ENCODE results near the gene EIF4G2. TPM values are rescaled to one million over a fixed set of nuclear protein-coding genes. Genes with fewer than 3 reads are reported as not detected.
A peak's percentile ranks its signal among the peaks of the same experiment; 100 is the strongest.

Gene EIF4G2
- total RNA-seq, 1 donor from 2014 or later = 1,052 TPM

DNA sequence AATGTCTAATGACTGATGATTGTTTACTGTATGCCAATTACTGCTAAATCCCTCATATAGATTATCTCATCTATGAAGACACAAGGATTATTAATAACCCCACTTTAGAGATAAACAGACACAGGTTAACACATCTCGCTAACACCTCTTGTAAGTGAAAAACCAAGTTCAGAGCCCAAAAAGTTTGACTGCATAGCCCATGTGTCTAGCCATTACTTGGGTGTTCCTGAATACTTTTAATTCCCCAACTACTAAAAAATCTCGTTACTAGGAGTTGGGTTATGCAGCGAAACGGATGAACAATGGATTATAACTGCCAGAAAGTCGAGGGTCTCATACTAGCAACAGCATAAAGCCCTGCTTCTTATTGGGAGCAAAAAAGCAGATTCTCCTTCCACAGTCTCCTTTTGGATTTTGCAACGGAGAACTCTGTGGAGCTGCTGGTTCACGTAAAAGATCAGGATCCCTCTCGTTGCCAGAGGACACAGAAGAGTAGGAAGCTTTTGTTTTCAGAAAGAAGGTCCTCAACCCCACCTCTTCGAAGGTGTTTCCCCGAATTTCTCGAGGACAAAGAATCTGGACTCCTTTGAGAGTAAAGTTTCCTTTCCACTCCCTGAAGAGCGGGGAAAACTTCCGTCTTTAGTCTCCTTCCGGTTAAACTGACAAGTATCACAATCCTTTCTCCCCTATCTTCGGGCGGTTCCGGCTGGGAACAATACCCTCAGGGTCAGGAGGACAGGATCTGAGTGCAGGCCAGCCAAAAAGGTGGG, 48.1 kb upstream of the EIF4G2 start:
- Mint-ChIP-seq H3K27ac (peak overlapping the region; percentile 99), H3K4me1 (peaks cover 16% of the 10 kb centered on the region), H3K36me3 (peaks cover 31% of the 10 kb centered on the region), H3K4me3 (peak overlapping the region; percentile 100), H3K9me3 (no peaks in the 10 kb centered on the region), H3K27me3 (ENCODE audit: insufficient read depth, low read depth) (peaks cover 6% of the 10 kb centered on the region)
- peak overlapping the region; percentile 88 for H3K27ac ChIP-seq
- no peaks in the 10 kb centered on the region for H3K27me3 ChIP-seq
- TF ChIP-seq EZH2 (IDR thresholded peaks at IDR 0.05) (no peak), EZH2phosphoT487 (IDR thresholded peaks at IDR 0.05) (no peak)
- TF ChIP-seq, protein P1, sequence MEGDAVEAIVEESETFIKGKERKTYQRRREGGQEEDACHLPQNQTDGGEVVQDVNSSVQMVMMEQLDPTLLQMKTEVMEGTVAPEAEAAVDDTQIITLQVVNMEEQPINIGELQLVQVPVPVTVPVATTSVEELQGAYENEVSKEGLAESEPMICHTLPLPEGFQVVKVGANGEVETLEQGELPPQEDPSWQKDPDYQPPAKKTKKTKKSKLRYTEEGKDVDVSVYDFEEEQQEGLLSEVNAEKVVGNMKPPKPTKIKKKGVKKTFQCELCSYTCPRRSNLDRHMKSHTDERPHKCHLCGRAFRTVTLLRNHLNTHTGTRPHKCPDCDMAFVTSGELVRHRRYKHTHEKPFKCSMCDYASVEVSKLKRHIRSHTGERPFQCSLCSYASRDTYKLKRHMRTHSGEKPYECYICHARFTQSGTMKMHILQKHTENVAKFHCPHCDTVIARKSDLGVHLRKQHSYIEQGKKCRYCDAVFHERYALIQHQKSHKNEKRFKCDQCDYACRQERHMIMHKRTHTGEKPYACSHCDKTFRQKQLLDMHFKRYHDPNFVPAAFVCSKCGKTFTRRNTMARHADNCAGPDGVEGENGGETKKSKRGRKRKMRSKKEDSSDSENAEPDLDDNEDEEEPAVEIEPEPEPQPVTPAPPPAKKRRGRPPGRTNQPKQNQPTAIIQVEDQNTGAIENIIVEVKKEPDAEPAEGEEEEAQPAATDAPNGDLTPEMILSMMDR (IDR thresholded peaks at IDR 0.05) = no peak
- H3K9me3 ChIP-seq (ENCODE audit: low read depth) = no peaks in the 10 kb centered on the region
- peak overlapping the region; percentile 90 for H3K4me3 ChIP-seq
- H3K4me1 ChIP-seq = peaks cover 23% of the 10 kb centered on the region
- H4K20me1 ChIP-seq (ENCODE audit: low read depth) = peaks cover 12% of the 10 kb centered on the region
- H3K9ac ChIP-seq = peak overlapping the region; percentile 87
- H3K36me3 ChIP-seq = peaks cover 34% of the 10 kb centered on the region
- H3K79me2 ChIP-seq (ENCODE audit: low read depth) = peaks cover 70% of the 10 kb centered on the region
- H3K4me2 ChIP-seq = peak overlapping the region; percentile 96
- peaks cover 50% of the 10 kb centered on the region for H3F3A ChIP-seq (ENCODE audit: low read depth)
- peak overlapping the region; percentile 94 for H2AFZ ChIP-seq (replicated peaks)
- DNase-seq (ENCODE audit: low spot score) = peak; percentile 66

DNA sequence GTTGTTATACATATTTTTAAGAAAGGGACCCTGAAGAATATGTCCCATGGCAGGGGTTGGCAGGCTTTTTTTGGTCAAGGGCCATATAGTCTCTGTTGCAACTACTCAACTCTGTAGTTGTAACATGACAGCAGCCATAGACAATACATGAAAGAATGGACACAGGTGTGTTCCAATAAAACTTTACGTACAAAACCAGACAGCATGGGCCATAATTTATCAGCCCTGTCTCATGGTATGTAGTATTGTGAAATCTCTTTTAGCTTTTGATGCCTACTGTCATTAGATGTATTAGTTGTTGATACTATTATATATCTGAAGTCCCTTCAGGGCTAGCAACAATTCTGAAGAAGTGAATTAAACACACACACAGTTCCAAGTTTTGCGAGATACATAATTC, 46.6 kb upstream of the EIF4G2 start:
- TF ChIP-seq EZH2phosphoT487 (IDR thresholded peaks at IDR 0.05) (no peak), EZH2 (IDR thresholded peaks at IDR 0.05) (no peak)
- TF ChIP-seq, protein P1 (IDR thresholded peaks at IDR 0.05) = no peak
- Histone ChIP-seq H3K79me2 (ENCODE audit: low read depth) (peaks cover 71% of the 10 kb centered on the region), H3K9ac (no peak overlapping the region), H3F3A (ENCODE audit: low read depth) (peaks cover 57% of the 10 kb centered on the region), H2AFZ (replicated peaks) (no peak overlapping the region), H3K36me3 (peaks cover 34% of the 10 kb centered on the region), H3K4me3 (peak overlapping the region; percentile 90), H3K27me3 (no peaks in the 10 kb centered on the region), H3K9me3 (ENCODE audit: low read depth) (no peaks in the 10 kb centered on the region), H3K27ac (no peak overlapping the region), H3K4me1 (peaks cover 23% of the 10 kb centered on the region), H3K4me2 (peak overlapping the region; percentile 96), H4K20me1 (ENCODE audit: low read depth) (peaks cover 17% of the 10 kb centered on the region)
- peaks cover 38% of the 10 kb centered on the region for H3K36me3 Mint-ChIP-seq
- no peaks in the 10 kb centered on the region for H3K9me3 Mint-ChIP-seq
- no peak for DNase-seq (ENCODE audit: low spot score)
- H3K4me1 Mint-ChIP-seq = peaks cover 16% of the 10 kb centered on the region
- no peak overlapping the region for H3K4me3 Mint-ChIP-seq
- H3K27ac Mint-ChIP-seq = no peak overlapping the region
- H3K27me3 Mint-ChIP-seq (ENCODE audit: insufficient read depth, low read depth) = peaks cover 6% of the 10 kb centered on the region

DNA sequence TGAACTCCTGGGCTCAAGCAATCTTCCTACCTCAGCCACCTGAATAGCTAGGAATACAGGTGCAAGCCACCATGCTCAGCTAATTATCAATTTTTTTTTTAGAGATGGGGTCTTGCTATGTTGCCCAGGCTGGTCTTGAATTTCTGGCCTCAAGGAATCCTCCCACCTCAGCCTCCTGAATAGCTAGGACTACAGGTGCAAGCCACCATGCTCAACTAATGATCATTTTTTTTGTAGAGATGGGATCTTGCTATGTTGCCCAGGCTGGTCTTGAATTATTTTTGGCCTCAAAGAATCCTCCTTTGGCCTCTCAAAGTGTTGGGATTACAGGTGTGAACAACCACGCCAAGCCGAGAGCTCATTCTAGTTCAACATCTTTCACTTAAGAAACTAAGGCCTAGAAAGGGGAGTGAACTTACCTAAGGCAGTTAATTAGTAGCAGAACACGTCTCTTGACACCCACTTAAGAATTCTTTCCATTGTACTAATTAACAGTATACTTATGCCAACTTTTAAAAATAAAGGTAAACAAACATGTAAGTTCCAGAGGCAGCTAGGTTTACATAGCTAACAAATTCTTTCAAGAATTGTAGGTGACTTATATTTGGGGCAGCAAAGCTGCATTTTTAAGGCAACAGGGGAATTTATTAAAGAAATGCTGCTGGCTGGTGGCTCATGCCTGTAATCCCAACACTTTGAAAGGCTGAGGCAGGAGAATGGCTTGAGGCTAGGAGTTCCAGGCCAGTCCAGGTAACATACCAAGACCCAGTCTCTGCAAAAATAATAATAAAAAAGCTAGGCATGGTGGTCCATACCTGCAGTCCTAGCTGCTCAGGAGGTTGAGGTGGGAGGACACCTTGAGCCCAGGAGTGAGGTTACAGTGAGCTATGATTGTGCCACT, 39.5 kb upstream of the EIF4G2 start:
- H3K9me3 Mint-ChIP-seq = no peaks in the 10 kb centered on the region
- no peak for DNase-seq (ENCODE audit: low spot score)
- H3K4me3 Mint-ChIP-seq = no peak overlapping the region

More for the DNA sequence above, 39.5 kb upstream of the EIF4G2 start:
- Histone ChIP-seq H4K20me1 (ENCODE audit: low read depth) (peaks cover 10% of the 10 kb centered on the region), H3K36me3 (peaks cover 7% of the 10 kb centered on the region), H3K27ac (no peak overlapping the region), H3K9me3 (ENCODE audit: low read depth) (no peaks in the 10 kb centered on the region), H3K4me1 (no peaks in the 10 kb centered on the region), H3K27me3 (no peaks in the 10 kb centered on the region), H3K9ac (no peak overlapping the region), H3K4me3 (no peak overlapping the region), H2AFZ (replicated peaks) (no peak overlapping the region), H3F3A (ENCODE audit: low read depth) (peaks cover 26% of the 10 kb centered on the region), H3K79me2 (ENCODE audit: low read depth) (peaks cover 14% of the 10 kb centered on the region), H3K4me2 (no peak overlapping the region)
- TF ChIP-seq, protein P1 (IDR thresholded peaks at IDR 0.05) = no peak
- TF ChIP-seq EZH2 (IDR thresholded peaks at IDR 0.05) (no peak), EZH2phosphoT487 (IDR thresholded peaks at IDR 0.05) (no peak)
- no peak overlapping the region for H3K27ac Mint-ChIP-seq
- peaks cover 24% of the 10 kb centered on the region for H3K36me3 Mint-ChIP-seq
- no peaks in the 10 kb centered on the region for H3K27me3 Mint-ChIP-seq (ENCODE audit: insufficient read depth, low read depth)
- H3K4me1 Mint-ChIP-seq = no peaks in the 10 kb centered on the region

Data from neural progenitor cell (in vitro differentiated cells).